Mononuclear cell (primary cell): ENCODE data around the gene MGAT4B. TPM values are rescaled to one million over a fixed set of nuclear protein-coding genes. Genes with fewer than 3 reads are reported as not detected.
A peak's percentile ranks its signal among the peaks of the same experiment; 100 is the strongest.
"Not testable (repeated sequence)": the region's sequence is repeated elsewhere in the genome, so short reads cannot be mapped to it uniquely, and the experiment has no call there.

Experiments used
- H3K27me3 ChIP-seq: 2 replicates; pipeline ENCODE4 v1.6.0; 2011; ENCODE audit warnings: low read length, control low read depth; ENCODE audit not compliant: insufficient read depth
- H3K4me1 ChIP-seq: 2 replicates; pipeline ENCODE4 v1.5.1; 2011; ENCODE audit warnings: mild to moderate bottlenecking, low read length, control low read depth; ENCODE audit not compliant: insufficient read depth
- H3K4me3 ChIP-seq: 2 replicates; pipeline ENCODE4 v1.5.1; 2011; ENCODE audit warnings: mild to moderate bottlenecking, low read length, moderate library complexity
- H3K9me3 ChIP-seq: 2 replicates; pipeline ENCODE4 v1.5.1; 2011; ENCODE audit warnings: low read depth, mild to moderate bottlenecking, control low read depth, low read length
- total RNA-seq: library from RNA; depleted of rRNA; stranded (reverse); fragments of >200 nt; gene quantifications from one replicate; pipeline ENCODE4 v1.2.3, GENCODE V29; 2012

The MGAT4B gene
- total RNA-seq, 1 donor, result 56.0 TPM

DNA sequence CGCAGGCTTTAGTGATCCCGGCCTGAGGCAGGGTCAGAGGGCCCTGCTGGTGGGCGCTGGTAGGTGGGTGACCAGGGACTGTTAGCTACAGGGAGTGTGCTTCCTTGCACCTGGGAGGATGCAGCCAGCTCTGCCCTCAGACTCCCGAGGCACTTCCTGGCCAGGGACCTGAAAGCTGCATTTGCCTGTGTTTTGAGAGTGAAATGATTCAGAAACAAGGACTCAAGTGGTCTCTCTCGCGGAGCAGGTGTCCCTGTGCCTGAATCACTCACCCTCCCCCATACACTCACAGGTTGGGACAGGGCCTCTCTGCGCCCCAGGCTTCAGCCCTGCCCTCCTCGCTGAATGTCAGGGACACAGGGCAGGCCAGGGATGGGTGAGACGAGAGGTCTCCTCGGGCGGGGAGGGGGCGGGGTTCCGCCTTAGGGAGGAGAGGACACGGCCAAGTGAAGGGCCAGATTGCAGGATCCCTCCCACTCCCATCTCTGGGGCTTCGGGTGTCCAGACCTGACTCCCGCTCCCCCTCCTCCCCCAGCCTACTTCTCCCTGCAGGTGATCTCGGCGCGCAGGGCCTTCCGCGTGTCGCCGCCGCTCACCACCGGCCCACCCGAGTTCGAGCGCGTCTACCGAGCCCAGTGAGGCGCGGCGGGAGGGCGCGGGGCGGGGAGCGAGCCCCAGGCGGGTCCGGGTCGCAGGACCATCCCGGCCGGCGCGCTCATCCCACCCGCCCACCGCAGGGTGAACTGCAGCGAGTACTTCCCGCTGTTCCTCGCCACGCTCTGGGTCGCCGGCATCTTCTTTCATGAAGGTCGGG, 11.4 kb downstream of the MGAT4B start:
- peaks cover 48% of the 10 kb centered on the region for H3K4me1 ChIP-seq
- H3K4me3 ChIP-seq, result peak overlapping the region; percentile 38
- H3K27me3 ChIP-seq, result no peaks in the 10 kb centered on the region
- H3K9me3 ChIP-seq, result no peaks in the 10 kb centered on the region

DNA sequence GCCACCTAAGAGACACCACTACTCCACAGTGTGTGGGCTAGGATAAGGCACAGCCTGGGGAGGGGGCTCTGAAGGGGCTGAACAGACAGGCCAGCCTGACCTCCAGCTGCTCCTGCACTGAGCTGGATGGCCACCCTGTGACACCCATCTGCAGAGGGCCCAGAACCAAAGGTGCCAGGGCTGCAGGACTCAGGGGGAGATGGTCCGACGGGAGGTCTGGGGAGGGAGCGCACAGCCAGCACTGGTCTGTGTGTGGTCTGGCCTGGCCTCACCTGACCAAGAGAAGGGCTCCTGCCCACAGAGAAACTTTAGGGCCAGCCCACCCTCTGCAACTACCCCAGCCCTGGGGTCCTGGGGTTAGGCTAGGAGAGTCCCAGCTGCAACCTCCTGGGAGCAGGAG, 12.1 kb downstream of the MGAT4B start:
- Histone ChIP-seq H3K9me3 (no peaks in the 10 kb centered on the region), H3K4me1 (peaks cover 48% of the 10 kb centered on the region), H3K27me3 (no peaks in the 10 kb centered on the region), H3K4me3 (no peak overlapping the region)

DNA sequence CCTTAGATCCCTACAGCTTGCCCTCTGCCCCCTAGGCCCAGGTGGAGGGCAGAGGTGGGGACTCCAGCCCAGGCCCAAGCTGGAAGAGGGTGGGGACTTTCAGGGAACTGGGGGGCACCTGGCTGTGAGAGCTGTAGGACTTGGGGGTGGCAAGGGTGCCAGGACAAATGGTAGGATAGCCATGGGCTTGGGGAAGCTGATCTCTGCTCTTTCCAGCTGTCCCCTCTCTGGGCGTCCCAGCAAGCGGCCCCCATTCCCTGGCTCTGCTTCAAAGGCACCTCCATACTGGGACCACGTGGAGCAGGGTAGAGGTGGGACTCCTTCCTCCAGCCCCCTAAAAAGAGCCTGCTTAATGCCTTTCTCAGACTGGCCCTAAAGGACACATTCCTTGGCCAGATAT, 12.5 kb downstream of the MGAT4B start:
- Histone ChIP-seq H3K27me3 (no peaks in the 10 kb centered on the region), H3K4me3 (no peak overlapping the region), H3K9me3 (no peaks in the 10 kb centered on the region), H3K4me1 (peaks cover 48% of the 10 kb centered on the region)

DNA sequence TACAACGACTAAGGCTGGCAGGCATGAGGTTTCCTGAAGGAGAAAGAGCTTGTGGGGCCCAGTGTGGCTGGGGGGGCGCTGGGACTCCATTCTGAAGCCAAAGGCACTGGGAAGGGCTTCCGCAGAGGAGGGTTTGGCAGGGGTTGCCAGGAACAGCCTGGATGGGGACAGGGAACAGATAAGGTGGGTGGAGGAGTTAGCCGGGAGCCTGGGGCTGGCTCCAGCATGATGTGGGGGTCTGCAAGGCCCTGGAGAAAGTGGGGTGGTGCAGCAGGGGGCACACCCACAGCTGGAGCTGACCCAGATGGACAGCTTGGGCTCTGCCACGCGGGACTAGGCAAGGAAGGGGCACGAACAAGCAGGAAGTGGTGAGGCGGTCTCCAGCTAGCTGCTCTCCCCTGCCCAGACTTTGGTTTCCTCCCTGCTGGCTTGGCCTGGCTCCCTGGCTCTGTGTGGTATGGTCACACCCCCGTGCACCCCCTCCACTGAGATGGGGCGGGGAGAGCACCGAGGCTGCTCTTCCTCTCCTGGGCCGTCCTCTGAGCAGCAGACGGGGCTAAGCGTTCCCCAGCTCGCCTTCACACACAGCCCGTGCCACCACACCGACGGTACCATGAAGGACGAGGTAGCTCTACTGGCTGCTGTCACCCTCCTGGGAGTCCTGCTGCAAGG, 13.1 kb downstream of the MGAT4B start, which contains the start of gene LTC4S:
Gene LTC4S, plus strand, starts transcription at position 519 of the 672 bp plus-strand sequence. Its CDS starts 95 bp downstream, at position 614.
- H3K4me1 ChIP-seq, result peaks cover 48% of the 10 kb centered on the region
- no peaks in the 10 kb centered on the region for H3K9me3 ChIP-seq
- no peaks in the 10 kb centered on the region for H3K27me3 ChIP-seq
- H3K4me3 ChIP-seq, result no peak within 1 kb of the TSS

DNA sequence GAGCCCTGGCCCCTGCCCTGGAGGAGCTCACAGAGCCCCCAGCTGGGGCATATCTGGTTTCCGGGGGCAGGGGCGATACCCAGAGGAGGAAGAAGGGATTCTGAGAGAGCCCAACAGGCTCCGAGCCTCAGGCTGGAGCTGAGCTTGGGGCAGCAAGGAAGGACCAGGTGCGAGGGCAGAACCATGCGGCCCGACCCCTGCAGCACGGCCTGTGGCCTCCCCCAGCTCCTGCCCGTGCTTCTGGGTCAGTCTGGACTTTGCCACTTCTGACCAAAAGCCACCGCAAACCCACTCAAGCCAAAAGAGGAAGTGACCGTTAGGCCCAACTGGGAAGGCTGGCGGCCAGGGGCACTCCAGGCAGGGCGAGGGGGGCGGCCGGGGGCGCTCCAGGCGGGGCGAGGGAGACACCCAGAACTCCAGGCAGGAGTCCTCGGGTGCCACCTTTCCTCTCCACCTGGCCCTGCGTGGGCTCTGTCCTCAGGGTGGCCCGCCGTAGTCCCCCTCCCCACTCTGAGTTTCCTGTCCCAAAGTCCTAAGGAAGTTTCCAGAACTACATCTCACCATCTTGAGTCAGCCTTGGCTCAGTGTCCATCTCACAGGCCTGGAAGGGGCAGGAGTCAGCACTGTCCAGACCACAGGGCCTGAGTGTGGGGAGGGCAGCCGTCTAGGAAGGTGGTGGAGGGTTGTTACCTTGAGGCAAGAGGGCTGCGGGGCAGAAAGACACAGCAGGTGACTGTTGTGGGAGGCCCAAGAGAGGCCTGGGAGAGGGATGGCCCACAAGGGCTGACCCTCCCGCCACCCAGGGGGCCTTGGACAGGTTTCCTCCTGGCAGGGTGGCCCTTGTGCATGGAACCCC, 13.8 kb downstream of the MGAT4B start:
- H3K4me3 ChIP-seq, result no peak overlapping the region
- peaks cover 48% of the 10 kb centered on the region for H3K4me1 ChIP-seq
- no peaks in the 10 kb centered on the region for H3K27me3 ChIP-seq
- H3K9me3 ChIP-seq, result no peaks in the 10 kb centered on the region

DNA sequence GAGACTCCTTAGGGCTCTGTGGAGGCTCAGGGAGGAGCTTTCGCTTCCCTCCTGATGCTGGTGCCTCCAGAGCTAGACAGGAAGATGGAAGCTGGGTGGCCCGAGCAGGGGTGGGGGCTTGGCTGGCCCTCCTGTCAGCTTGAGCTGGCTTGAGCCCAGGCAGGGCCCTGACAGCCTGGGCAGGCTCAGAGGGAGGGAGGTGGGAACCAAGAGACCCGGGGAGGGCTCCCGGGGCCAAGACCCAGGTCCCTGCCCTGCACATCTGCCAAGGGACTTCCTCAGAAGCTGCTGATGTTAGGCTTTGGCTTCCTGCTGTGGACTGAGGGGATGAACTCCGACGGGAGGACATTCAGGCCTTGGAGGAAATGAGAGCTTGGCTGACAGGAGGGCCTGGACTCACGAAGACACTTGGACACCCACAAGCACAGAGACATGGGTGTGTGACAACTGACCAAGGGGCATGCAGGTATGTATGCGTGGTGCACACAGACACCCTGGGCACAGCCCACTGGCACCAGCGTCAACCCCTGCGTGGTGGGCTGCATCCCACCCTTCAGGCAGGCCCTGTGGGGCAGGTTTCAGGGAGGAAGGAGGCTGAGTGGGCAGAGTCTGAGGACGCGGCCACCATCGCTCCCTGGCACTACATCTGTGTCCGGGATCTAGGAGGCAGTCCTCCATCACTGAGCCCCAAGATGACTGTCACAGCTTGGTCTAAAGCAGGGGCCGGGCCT, 14.6 kb downstream of the MGAT4B start:
- H3K4me1 ChIP-seq, result peaks cover 47% of the 10 kb centered on the region

DNA sequence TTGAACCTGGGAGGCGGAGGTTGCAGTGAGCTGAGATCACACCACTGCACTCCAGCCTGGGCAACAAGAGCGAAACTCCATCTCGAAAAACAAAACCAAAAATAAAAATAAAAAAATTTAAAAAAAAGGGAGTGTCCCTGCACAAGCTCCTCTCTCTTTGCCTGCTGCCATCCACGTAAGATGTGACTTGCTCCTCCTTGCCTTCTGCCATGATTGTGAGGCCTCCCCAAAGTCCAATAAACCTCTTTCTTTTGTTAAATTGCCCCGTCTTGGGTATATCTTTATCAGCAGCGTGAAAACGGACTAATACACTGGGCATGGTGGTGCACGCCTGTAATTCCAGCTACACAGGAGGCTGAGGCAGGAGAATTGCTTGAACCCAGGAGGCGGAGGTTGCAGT, 17.4 kb downstream of the MGAT4B start:
- not testable (repeated sequence) for H3K27me3 ChIP-seq, H3K4me3 ChIP-seq, H3K9me3 ChIP-seq
- peaks cover 26% of the 10 kb centered on the region for H3K4me1 ChIP-seq

More for the DNA sequence above, 14.6 kb downstream of the MGAT4B start:
- Histone ChIP-seq H3K27me3 (no peaks in the 10 kb centered on the region), H3K4me3 (no peak overlapping the region), H3K9me3 (no peaks in the 10 kb centered on the region)

DNA sequence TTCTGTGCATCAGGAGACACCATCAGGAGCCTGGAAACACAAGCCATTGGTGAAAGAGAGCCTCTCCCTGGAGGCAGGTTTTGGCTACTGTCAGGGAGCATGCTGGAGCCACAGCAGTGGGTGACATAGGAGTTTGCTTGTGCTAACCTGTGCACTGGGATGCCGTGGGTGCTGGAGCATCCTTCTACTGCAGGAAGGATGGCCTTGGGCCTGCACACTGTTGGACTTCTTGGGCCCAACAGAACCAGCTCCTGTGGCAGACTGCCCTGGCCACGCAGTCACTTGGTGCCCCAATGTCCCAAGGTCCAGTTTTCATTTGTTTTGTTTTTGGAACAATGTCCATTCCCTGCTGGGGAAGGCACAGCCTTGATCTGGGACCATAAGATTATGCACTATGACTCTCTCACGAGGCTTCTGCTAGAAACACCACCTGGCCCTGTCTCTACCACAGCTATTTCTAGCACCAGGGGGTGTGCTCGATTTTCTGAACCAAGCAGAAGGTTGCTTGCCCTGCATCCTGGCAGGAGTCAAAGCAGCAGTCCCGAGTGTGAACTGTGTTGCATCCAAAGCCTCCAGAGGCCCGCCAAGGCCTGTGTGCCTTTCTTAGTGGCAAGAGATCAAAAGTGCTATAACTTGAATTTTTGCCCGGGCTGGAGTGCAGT, 18.3 kb downstream of the MGAT4B start:
- Histone ChIP-seq H3K9me3 (no peaks in the 10 kb centered on the region), H3K4me1 (peaks cover 16% of the 10 kb centered on the region), H3K27me3 (no peaks in the 10 kb centered on the region), H3K4me3 (no peak overlapping the region)

DNA sequence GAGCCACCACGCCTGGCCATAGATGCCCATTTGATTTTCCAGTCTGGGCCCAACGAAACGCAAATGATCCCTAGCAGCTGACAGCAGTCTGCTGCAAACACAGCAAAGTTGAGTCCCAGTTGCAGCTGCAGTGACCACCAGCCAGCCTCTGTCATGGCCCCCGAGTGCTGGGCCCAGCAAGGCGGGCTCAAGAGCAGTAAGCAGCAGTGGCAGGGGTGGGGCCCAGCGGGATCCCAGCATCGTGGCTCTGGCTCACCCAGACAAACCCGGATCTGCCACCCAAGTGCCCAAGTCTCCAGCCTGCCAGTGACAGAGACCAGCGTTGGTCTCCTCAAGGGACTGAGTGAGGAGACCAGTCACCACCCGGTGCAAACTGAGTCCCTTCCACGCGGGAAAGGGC, 19.8 kb downstream of the MGAT4B start:
- Histone ChIP-seq H3K4me3 (no peak overlapping the region), H3K4me1 (peaks cover 3% of the 10 kb centered on the region), H3K27me3 (no peaks in the 10 kb centered on the region), H3K9me3 (no peaks in the 10 kb centered on the region)

DNA sequence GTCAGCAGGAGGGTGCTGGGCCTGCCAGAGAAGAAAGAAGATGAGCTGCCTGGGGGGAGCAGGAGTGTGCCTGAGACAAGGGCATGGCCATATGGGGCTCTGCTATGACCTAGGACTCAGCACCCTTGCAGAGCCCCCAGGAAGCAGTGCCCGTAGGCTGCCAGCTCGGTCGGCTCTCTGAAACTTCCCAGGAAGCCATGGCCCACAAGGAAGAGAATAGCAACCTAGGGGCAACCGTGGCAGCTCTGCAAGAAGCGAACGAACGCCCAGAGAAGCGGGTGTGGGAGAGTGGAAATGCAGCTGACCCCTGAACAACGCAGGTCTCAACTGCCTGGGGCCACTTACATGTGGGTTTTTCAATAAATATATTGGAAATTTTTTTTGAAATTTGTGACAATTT, 23.5 kb downstream of the MGAT4B start:
- Histone ChIP-seq H3K4me3 (no peak overlapping the region), H3K27me3 (no peaks in the 10 kb centered on the region), H3K9me3 (no peaks in the 10 kb centered on the region), H3K4me1 (peaks cover 34% of the 10 kb centered on the region)

DNA sequence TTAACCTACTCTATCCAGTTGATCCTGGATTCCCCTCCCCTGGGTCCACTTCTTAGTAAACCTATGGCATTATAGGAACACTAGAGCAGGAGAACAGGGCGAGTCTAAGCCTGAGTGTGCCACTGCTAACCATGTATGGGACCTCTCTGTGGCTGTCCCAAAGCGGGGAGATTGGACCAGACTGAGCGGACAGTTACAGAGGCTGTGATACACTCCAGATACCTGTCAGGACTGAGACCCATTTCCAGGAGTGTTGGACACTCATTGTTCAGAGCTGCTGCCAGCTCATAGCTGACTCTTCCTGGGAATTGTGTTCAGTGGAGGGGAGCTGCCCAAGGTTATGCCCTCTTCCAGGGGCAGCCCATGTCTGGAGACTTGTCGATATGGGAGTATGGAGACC, 24.8 kb downstream of the MGAT4B start:
- Histone ChIP-seq H3K4me1 (peaks cover 44% of the 10 kb centered on the region), H3K4me3 (no peak overlapping the region), H3K27me3 (no peaks in the 10 kb centered on the region), H3K9me3 (no peaks in the 10 kb centered on the region)

DNA sequence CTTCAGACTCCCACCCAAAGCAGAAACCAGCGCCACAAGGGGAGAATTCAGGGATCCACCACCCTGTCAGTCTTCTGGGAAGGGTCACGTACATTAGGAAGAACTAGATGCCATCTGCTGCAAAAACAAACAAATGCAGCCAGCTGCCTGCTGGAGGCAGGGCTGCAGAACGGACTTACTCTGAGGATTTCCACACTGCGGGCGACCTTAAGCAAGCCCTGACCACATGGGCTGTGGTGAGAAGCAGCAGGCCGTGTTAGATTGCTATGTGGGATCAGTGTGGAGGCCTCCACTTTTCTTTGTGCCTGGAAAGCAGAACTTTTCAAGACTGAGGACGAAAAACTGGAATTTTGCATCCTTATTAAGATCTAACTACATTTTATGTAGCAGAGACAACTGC, 26.3 kb downstream of the MGAT4B start:
- Histone ChIP-seq H3K27me3 (no peaks in the 10 kb centered on the region), H3K4me3 (no peak overlapping the region), H3K9me3 (no peaks in the 10 kb centered on the region), H3K4me1 (peaks cover 56% of the 10 kb centered on the region)

DNA sequence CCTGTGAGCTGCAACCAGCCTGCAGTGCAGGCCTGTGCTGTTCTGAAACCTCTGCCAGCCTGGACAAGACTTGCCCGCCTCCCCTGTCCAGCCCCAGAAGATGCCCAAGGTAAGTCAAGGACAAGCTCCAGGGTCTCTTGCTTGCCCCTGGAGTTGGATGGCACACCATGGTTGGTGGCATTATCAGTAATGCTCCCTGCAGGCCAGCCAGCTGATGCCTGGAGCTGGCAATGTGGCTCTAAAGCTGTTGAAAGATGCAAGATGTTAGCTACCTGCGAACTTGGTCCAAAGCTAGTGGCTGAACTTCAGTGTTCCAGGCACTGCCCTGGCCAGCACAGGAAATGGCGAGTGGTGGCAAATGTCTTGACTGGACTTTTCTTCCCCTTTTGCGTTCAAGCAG, 26.8 kb downstream of the MGAT4B start:
- no peak overlapping the region for H3K4me3 ChIP-seq
- H3K4me1 ChIP-seq, result peaks cover 58% of the 10 kb centered on the region
- no peaks in the 10 kb centered on the region for H3K27me3 ChIP-seq
- H3K9me3 ChIP-seq, result no peaks in the 10 kb centered on the region

DNA sequence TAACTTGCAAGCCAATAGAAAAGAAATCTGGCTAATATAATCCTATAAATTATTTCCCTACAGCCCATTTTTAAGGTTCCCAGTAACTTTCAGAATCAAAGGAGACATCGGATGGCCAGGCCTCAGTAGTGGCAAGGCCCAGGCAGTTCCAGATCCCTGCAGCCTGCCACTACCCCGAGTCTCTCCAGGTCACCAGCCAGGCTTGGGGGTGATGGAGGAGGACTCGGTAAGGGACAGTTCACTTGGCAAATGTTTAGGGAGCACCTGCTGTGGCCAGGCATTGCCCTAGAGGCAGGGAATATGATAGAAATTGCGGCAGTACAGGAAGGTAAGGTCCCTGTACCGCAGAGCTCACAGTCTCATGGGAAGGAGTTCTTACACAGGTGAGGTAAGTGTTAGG, 28.1 kb downstream of the MGAT4B start:
- no peaks in the 10 kb centered on the region for H3K9me3 ChIP-seq
- no peaks in the 10 kb centered on the region for H3K27me3 ChIP-seq
- peaks cover 58% of the 10 kb centered on the region for H3K4me1 ChIP-seq
- no peak overlapping the region for H3K4me3 ChIP-seq
